OCI-LY3 (cell line): Measurements from ENCODE around the gene ITPKC.

Experiments
- H2AFZ ChIP-seq: fragments of 200-600, 300-600 bp; shearing (Covaris generic); 2 replicates; pipeline ENCODE4 v1.6.0; 2014; ENCODE audit warnings: antibody characterized with exemption, low read depth, low read length
- H3K27ac ChIP-seq: fragments of 200-600, 300-600 bp; sonication (generic); 2 replicates; pipeline ENCODE4 v1.5.1; 2014; ENCODE audit warnings: mild to moderate bottlenecking, low read length, moderate library complexity, mixed read lengths
- H3K27me3 ChIP-seq: fragments of 200-600, 300-600 bp; sonication (generic); 2 replicates; pipeline ENCODE4 v1.6.1; 2014; ENCODE audit warnings: low read depth, low read length, mixed read lengths
- H3K36me3 ChIP-seq: fragments of 200-600, 300-600 bp; sonication (generic); replicated peaks from 2 replicates; pipeline ENCODE3; 2014; ENCODE audit warnings: low read depth, low read length, mixed read lengths
- H3K4me1 ChIP-seq: fragments of 300-600, 200-600 bp; sonication (generic); 2 replicates; pipeline ENCODE4 v1.6.1; 2014; ENCODE audit warnings: low read length, mixed read lengths
- H3K4me2 ChIP-seq: fragments of 200-600, 300-600 bp; sonication (generic); 2 replicates; pipeline ENCODE4 v1.6.1; 2014; ENCODE audit warnings: low read length, mixed read lengths
- H3K4me3 ChIP-seq: fragments of 300-600, 200-600 bp; sonication (generic); 2 replicates; pipeline ENCODE4 v1.5.1; 2014; ENCODE audit warnings: antibody characterized with exemption, mild to moderate bottlenecking, low read length, moderate library complexity
- H3K79me2 ChIP-seq: fragments of 300-600, 200-600 bp; shearing (Covaris generic); 2 replicates; pipeline ENCODE4 v1.6.1; 2014; ENCODE audit warnings: mild to moderate bottlenecking, low read length, mixed read lengths
- H3K9ac ChIP-seq: fragments of 300-600, 200-600 bp; shearing (Covaris generic); 2 replicates; pipeline ENCODE4 v1.6.0; 2014; ENCODE audit warnings: mild to moderate bottlenecking, low read length, moderate library complexity
- H3K9me3 ChIP-seq: fragments of 200-600, 300-600 bp; shearing (Covaris generic); 2 replicates; pipeline ENCODE4 v1.6.1; 2014; ENCODE audit warnings: low read length, mixed read lengths; ENCODE audit not compliant: insufficient read depth
- H4K20me1 ChIP-seq: fragments of 200-600, 300-600 bp; sonication (generic); 2 replicates; pipeline ENCODE4 v1.6.1; 2016; ENCODE audit warnings: low read length, mixed read lengths; ENCODE audit not compliant: insufficient read depth
- CTCF ChIP-seq: fragments of 200-600, 300-600 bp; sonication (generic); IDR thresholded peaks from 2 replicates; pipeline ENCODE4 v1.5.1; 2014; ENCODE audit warnings: antibody characterized with exemption, low read length, low read depth
- EZH2phosphoT487 ChIP-seq: fragments of 200-600 bp; shearing (Covaris generic); IDR thresholded peaks from 2 replicates; pipeline ENCODE4 v1.6.1; 2018; ENCODE audit warnings: antibody characterized with exemption, mixed run types, low read depth

The ITPKC gene

GRCh38 chr19:40741527-40742390 lies 24.8 kb downstream of the ITPKC start:
- Histone ChIP-seq H3K79me2 (no peaks in the 10 kb centered on the region), H4K20me1 (no peaks in the 10 kb centered on the region), H2AFZ (no peak overlapping the region), H3K9ac (no peak overlapping the region), H3K27me3 (no peaks in the 10 kb centered on the region), H3K27ac (no peak overlapping the region), H3K4me2 (no peak overlapping the region), H3K4me1 (no peaks in the 10 kb centered on the region), H3K36me3 (peaks cover 19% of the 10 kb centered on the region), H3K4me3 (no peak overlapping the region), H3K9me3 (no peaks in the 10 kb centered on the region)
- TF ChIP-seq CTCF, result no peak
- TF ChIP-seq EZH2phosphoT487, result no peak

DNA sequence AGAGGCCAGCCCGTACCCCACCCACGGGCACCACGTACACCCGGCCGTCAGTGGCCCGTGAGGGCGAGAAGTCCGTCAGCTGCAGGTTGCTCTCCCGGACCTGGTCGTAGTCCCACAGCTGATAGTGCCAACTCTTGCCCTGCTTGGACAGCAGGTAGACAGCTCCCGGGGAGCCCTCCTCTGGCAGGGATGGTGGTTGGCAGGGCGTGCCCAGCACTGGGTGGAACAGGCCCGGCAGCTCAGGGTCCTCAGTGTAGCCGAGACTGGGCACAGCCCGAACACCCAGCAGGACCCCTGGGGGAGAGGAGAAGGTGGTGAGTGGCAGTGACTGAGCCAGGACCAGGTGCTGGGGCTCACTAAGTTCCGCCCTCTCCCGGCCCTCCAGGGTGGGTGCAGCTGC lies 25.6 kb downstream of the ITPKC start:
- Histone ChIP-seq H3K27ac (no peak overlapping the region), H3K79me2 (no peaks in the 10 kb centered on the region), H4K20me1 (no peaks in the 10 kb centered on the region), H3K9me3 (no peaks in the 10 kb centered on the region), H3K4me3 (no peak overlapping the region), H3K36me3 (peaks cover 12% of the 10 kb centered on the region), H3K4me2 (no peak overlapping the region), H2AFZ (no peak overlapping the region), H3K9ac (no peak overlapping the region), H3K27me3 (no peaks in the 10 kb centered on the region), H3K4me1 (no peaks in the 10 kb centered on the region)
- TF ChIP-seq EZH2phosphoT487, result no peak
- TF ChIP-seq CTCF, result no peak

DNA sequence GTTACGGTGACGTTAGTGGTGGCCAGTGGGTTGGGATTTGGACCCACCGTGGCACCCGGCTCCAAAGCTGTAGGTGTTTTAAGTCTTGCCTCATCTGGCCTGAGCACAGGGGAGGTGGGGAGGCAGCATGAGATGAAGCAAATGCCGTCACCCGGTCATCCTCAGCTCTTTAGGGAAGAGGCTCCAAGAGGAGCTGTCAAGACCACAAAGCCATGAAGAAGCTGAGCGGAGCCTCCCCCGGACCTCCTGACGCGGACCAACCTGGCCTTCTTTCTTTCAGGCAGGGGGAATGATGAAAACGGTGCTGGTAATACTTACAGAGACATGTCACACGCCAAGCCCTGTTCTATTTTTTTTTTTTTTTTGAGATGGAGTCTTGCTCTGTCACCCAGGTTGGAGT lies 26.0 kb downstream of the ITPKC start:
- H3K9me3 ChIP-seq, result no peaks in the 10 kb centered on the region
- no peak overlapping the region for H3K9ac ChIP-seq
- H3K4me3 ChIP-seq, result no peak overlapping the region
- no peak overlapping the region for H3K27ac ChIP-seq
- no peaks in the 10 kb centered on the region for H3K4me1 ChIP-seq
- no peaks in the 10 kb centered on the region for H4K20me1 ChIP-seq
- no peaks in the 10 kb centered on the region for H3K79me2 ChIP-seq
- peaks cover 10% of the 10 kb centered on the region for H3K36me3 ChIP-seq
- no peak for TF ChIP-seq EZH2phosphoT487
- no peak for TF ChIP-seq CTCF
- H3K4me2 ChIP-seq, result no peak overlapping the region
- H3K27me3 ChIP-seq, result no peaks in the 10 kb centered on the region
- no peak overlapping the region for H2AFZ ChIP-seq

GRCh38 chr19:40743926-40744325 lies 27.0 kb downstream of the ITPKC start:
- no peak for TF ChIP-seq CTCF
- TF ChIP-seq EZH2phosphoT487, result no peak

More at GRCh38 chr19:40743926-40744325, 27.0 kb downstream of the ITPKC start:
- H4K20me1 ChIP-seq, result no peaks in the 10 kb centered on the region
- no peak overlapping the region for H3K27ac ChIP-seq
- peaks cover 5% of the 10 kb centered on the region; the same call in 1 of the 2 replicates for H3K4me1 ChIP-seq
- peaks cover 7% of the 10 kb centered on the region for H3K79me2 ChIP-seq
- H3K27me3 ChIP-seq, result no peaks in the 10 kb centered on the region
- H3K36me3 ChIP-seq, result peaks cover 10% of the 10 kb centered on the region
- no peak overlapping the region for H3K9ac ChIP-seq
- H3K4me3 ChIP-seq, result no peak overlapping the region
- H3K4me2 ChIP-seq, result no peak overlapping the region
- H2AFZ ChIP-seq, result no peak overlapping the region
- H3K9me3 ChIP-seq, result no peaks in the 10 kb centered on the region
